ENCODE results near the gene SLC44A5.

GRCh38 chr1:75421371-75421770 is 189.5 kb downstream of the SLC44A5 start:
- TF ChIP-seq, protein P1, sequence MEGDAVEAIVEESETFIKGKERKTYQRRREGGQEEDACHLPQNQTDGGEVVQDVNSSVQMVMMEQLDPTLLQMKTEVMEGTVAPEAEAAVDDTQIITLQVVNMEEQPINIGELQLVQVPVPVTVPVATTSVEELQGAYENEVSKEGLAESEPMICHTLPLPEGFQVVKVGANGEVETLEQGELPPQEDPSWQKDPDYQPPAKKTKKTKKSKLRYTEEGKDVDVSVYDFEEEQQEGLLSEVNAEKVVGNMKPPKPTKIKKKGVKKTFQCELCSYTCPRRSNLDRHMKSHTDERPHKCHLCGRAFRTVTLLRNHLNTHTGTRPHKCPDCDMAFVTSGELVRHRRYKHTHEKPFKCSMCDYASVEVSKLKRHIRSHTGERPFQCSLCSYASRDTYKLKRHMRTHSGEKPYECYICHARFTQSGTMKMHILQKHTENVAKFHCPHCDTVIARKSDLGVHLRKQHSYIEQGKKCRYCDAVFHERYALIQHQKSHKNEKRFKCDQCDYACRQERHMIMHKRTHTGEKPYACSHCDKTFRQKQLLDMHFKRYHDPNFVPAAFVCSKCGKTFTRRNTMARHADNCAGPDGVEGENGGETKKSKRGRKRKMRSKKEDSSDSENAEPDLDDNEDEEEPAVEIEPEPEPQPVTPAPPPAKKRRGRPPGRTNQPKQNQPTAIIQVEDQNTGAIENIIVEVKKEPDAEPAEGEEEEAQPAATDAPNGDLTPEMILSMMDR (IDR thresholded peaks at IDR 0.05; ENCODE audit: low read depth, low read length) = no peak
- no peak for TF ChIP-seq EZH2phosphoT487 (IDR thresholded peaks at IDR 0.05; ENCODE audit: low read depth)
